HG02884 (cell line): ENCODE results near the gene CD79B.
A peak's percentile ranks its signal among the peaks of the same experiment; 100 is the strongest.

Experiments used
- ATAC-seq: cut with Tn5 transposase; IDR thresholded peaks from one replicate; pipeline ENCODE4 v1.9.1; 2021; ENCODE audit warnings: mild to moderate bottlenecking, moderate library complexity; ENCODE audit not compliant: unreplicated experiment

CD79B gene

DNA sequence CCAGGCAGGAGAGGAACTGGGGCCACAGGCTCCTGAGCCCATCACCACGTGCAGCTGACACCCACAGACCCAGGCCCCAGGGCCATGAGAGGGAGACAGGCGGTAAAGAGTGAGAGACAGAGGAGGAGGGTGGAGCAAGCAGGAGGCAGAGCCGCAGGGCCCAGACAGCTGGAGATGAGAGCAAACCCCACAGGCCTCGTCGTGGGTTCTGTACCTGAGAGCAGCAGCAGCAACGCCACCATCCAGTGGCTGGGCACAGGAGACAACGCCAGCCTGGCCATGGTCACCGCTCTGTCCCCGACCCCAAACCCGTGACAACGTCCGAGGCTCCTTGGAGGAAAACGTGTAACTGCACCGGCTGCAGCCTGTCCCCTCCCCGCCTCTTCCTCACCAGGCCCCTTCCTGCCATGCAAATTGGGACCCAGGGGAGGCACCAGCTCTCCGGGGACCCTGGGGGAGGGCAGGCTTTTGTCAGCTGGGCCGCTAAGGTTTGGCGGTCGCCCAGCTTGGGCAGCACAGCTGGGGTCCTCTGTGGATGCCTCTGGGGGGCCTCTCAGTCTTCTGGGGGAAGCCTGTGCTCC lies at the start of gene CD79B:
TSS of gene CD79B (minus strand) at position 351 of the 581 bp plus-strand sequence. CDS start at position 281, 70 bp downstream.
- ATAC-seq: peak; percentile 78

DNA sequence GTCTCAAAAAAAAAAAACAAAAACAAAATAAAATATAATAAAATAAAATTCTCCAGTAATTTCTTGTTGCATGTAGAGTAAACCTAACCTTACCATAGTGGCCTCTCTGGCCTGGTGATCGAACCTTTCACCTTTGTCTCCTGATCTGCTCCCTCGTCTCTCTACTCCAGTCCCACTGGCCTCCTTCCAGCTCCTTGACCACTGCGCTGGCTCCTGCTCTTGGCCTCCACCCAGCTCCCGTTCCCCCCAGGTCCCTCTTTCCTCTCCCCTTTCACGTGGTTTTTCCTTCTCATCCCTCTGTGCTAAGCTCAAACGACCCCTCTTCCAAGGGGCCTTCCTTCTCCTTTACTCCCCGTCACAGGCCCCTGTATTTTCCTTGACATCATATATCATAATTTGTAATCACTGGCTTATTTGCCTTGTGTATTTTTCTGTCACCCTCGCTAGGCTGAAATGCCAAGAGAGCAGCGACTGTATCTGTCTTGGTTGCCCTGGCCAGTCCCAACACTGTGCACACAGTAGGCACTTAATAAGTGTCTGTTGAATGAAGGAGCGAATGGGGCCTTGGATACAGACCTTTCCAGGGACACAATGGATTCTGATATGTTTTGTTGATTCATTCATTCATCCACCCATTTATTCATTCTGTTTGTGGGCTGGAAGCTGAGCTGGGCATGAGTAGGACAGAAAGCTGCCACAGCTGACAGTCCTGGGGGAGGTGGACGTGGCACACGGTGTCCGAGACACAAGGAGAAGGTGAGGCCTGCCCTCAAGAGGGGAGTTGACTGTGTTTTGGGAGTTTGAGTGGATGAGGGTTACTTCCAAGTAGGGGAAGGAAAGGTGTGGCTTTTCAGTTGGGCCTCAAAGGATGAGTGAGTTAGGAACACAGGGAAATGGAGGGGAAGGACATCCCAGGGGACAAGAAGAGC lies 46.4 kb upstream of the CD79B start:
- ATAC-seq: no peak

GRCh38 chr17:63976702-63977101 lies 44.6 kb upstream of the CD79B start:
- ATAC-seq: no peak

DNA sequence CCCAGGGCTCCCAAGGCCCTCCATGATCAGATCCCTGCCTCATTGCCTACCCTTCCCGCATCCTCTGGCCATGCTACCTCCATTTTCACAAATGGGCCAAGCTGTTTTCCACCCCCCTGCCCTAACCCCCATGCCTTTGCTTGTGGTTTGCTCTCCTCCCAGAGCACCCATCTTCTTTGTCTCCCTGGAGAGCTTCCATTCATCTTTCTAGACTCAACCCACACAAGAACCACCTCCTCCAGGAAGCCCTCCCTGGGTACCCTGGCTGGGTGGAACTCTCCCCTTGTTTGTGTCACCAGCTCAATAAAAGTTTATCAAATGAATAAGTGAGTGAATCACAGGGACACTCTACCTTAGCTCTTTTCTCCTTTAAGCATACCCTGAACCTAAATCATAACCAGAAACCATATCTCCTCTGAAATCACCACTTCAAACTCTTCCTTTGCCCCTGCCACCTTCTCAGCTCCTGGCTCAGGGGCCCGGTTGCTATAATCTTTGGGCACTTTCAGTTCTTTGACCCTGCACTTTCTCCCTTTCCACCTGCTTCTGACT lies 43.5 kb upstream of the CD79B start:
- no peak for ATAC-seq

DNA sequence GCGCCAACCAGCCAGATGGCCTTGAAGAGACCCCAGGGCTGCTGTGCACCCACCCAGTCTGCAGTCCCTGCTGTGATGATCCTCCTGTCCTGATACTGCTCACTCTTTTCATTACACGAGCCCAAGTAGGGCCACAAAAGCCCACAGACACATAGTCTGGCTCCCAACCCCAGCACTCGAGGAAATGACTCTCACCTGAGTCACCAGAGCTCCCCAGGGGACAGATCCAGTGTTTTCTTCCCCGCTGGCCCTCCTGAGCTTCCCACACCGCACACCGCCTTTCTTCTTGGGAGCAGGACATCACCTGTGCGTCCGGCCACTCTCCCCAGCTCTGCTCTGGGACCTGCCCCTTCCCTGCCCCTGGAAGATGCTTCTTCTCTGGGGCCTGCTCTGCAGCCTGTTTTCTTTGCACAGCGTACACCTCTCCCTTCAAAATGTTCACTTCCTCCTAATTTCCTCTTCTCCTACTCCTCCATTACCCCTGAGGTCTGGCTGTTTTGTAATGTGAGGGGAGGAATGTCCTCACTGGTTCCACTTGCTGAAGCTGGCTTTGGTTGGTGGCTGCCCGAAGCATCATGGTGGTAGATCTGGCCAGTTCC lies 42.6 kb upstream of the CD79B start:
- ATAC-seq: no peak

DNA sequence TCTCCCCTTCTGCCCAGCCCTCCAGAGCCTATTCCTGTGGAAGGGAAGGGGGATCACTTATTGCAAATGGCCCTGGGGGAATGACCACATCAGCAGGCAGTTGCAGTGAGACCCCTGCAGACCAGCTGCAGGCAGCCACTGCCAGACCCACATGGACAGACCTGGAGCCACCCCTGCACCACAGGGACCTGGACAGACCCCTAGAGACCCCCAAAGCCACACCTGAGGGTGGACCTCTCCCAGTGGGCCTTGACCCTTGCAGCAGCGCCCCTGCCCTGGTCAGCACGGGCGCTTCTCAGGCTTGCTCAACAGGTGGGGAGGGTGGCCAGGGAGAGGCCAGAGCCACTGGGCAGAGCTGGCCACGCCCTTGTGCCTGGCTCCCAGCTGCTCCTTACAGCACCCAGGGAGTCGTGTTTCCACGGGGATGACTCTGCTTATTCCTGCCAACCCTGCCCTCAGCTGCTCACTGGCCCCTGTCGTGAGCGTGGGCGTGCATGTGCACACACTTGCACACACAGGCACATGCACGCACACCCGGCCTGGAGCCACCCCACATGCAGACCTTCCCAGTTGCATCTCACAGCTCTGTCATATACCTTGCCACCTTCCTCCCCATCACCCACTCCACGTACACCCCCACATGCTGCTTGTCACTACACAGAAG lies 41.9 kb upstream of the CD79B start:
- no peak for ATAC-seq

DNA sequence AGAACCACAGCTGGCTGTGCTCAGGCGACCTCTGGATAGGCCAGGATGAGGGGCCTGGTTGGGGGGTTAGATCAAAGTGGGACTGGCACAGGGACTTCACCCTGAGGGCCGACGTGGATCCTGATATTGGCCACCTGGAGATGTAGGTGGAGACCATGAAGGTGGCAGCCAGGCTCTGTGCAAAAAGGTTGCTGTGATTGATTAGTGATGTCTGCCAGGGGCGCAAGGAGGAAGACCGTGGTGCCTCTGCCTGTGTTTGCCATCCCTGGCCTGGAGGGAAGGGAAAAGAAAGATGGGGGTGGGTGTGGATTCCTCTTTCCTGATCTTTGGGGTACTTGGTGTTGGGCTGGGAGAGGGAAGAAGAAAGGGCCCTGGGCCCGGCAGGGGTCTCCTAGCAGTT lies 41.1 kb upstream of the CD79B start:
- no peak for ATAC-seq

DNA sequence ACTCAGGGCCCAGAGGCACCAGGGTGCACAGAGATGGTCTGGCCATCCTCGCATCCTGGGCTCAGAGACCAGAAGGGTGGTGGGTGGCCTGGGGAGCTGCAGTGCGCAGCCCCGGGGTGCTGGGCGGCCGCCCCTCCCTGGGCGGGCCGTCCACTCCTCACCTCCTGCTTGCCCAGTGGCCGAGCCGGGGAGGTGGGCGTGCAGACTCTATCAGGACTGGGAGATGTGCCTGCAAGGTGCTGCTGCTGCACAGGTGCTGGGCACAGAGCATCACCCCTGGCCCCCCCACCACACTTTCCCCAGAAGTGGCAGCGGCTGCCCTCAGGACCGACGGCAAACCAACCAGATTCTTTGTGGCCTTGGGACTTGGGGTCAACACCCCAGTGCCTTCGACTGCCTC lies 40.7 kb upstream of the CD79B start, which contains the start of gene SCN4A:
TSS of gene SCN4A (minus strand) at position 123 of the 400 bp plus-strand sequence. CDS start at position 46, 77 bp downstream.
- no peak for ATAC-seq

DNA sequence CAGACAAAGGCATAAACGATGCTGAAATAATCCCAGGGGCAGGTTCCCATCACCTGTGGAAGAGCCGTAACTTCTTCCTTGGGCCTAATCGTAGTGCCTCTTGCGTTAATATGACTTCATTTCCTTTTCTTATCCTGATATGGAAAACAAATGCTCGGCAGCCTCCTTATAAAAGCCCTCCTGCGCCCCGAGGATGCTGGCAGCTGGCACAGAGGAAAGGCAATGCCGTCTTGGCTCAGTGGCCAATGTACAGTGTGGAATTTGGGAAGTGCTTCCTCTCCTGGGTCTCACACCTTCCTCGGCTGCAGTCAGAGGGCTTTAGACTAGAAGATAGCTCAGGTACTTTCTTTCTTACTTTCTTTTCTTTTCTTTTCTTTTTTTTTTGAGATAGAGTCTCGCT lies 37.1 kb upstream of the CD79B start:
- no peak for ATAC-seq

DNA sequence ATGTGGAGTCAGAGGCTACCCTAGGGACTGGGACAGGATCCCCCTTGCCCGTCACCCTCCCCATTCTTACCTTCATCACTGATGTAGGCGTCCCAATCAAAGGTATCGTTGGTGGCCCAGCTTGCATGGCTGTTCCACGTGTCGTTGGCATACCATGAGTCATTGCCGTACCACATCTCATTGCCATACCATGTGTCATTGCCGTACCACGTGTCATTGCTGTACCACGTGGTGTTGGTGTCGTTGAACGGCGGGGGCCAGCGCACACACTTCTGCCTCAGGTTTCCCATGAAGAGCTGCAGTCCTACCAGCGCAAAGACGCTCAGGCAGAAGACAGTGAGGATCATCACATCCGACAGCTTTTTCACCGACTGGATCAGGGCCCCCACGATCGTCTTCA lies 35.8 kb upstream of the CD79B start:
- no peak for ATAC-seq

DNA sequence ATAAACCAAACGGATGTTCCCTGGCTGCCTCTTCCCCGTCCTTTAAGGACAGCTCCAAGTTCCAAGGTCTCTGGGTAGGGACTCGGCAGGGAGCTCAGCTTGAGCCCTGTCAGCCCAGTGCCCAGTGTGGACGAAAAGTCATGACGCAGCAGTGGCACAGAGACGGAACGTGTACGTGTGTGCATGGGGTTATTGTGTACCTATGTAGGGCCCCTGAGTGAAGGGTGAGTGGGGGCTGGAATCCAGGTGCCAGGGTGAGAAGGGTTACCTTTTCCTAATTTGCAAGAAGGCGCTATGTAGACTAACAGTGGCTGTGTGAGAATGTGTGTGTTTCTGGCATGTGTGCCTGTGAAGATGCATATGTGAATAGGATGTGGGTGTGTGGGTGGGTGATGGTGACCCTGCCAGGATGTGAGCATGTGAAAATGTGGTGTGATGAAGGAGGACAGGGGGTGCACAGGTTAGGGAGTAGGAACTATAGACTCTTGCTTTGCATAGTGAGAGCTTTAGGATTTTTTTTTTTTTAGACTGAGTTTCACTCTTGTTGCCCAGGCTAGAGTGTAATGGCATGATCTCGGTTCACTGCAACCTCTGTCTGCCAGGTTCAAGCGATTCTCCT lies 34.6 kb upstream of the CD79B start:
- ATAC-seq: peak; percentile 47

DNA sequence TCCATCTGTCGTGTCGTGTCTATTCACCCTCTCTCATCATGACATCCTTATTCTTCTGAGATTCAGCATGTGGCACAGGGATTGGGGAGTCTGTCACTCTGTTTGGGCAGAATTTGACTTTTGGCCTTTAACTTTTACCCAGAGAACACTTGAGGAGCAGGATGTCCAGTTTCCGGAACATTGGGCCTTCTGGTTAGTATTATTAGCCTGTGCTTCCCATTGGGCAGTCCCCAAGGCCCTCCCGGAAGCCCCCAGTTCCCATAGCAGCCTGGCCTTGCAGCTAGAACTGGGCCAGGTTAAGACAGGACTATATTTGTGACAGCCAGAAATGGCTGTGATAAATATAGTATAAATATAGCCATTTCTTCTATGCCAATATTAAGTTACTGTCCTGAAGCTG lies 31.0 kb upstream of the CD79B start:
- no peak for ATAC-seq

DNA sequence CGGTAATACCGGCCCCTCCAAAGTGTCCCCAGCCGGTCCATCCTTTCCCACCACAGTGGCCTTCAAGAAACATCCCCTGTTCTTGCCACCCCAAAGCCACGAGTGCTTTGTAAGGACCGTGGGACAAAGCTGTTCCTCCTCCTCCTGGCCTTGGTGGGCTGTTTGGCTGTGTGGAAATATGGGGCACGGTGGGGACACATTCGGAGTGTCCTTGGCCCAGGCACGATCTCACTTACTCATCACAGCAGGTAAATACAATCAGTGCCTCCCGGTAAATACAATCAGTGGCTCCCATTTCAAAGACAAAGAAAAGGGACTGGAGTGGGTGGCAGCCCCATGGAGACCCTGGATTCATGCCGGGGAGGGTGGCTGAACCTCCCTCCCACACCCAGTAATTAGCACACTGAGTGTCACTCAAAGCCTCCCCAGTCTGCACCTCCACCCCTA lies 30.2 kb upstream of the CD79B start:
- ATAC-seq: no peak

DNA sequence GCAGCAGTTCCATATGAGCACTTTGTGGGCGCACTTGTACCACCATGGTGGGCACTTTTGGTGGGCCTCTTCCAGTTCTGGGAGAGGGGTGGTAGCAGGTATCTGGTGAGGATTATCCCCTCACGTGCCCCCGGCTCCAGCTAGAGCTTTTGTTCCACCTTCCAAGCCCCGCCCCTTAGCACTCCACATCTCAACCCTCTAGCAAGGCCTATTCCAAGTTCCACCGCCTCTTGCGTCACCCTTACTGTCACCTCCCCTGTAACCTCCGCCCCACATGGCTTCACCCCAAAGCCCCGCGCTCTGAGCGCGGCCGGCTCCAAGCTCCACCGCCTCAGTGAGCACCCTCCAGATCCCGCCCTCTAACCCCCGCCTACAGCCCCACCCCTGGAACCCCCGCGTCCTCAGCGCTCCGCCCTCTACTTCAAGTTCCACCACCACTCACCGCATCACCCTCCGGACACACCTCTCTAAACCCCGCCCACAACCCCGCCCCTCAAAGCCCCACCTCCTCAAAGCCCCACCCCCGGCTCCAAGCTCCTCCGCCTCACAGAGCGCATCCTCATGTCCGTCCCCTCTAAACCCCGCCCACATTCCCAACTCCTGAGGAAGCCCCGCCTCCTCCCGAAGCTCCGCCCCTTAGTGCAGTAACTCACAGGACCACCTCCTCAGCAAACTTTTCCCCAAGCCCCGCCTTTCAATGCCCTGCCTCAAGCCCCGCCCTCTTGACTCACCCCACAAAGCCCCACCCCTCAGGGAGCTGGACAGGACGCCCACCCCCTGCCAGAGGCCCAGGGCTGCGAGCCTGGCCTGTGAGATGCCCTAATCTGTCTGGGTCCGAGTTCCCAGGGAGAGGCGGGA lies 29.5 kb upstream of the CD79B start:
- no peak for ATAC-seq

GRCh38 chr17:63960430-63960829 lies 28.3 kb upstream of the CD79B start:
- ATAC-seq: no peak

DNA sequence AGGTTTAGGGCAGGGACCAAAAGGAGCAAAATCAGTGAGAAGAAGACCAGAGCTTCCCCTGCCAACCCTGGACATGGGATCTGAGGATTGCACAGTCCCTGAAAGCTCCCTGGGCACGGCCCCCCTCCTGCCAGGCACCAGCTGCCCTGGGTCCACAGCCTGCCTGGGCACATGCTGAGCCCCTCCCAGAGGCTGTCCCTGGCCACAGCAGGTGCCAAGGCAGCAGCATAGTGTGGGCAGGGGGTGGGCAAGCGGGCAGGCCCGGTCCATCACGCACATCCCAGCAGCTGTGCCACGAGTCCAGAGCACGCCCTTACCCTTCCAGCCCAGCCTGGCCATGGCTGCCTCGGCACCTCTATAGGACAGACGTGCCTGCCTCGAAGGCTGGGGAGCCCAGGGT lies 27.9 kb upstream of the CD79B start:
- no peak for ATAC-seq

GRCh38 chr17:63956296-63956920 lies 24.3 kb upstream of the CD79B start:
- ATAC-seq: no peak

DNA sequence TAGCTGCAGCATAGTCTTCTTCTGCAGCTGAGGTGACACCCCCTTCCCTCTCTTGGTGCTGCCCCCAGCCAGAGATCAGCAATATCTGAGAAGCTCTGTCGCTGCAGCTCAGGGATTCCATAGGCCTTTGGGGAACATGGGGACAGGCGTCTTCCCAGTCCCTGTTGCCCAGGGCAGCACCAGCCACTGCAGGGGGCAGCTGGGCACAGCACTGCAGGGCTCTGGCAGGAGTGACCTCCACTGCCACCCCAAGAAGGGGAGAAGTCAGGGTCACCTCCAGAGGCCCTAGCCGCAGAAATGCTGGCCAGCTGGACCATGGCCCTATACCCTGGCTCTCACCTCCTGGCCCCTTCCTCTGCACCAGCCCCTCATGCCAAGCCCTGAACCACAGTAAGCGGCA lies 23.7 kb upstream of the CD79B start:
- ATAC-seq: no peak

DNA sequence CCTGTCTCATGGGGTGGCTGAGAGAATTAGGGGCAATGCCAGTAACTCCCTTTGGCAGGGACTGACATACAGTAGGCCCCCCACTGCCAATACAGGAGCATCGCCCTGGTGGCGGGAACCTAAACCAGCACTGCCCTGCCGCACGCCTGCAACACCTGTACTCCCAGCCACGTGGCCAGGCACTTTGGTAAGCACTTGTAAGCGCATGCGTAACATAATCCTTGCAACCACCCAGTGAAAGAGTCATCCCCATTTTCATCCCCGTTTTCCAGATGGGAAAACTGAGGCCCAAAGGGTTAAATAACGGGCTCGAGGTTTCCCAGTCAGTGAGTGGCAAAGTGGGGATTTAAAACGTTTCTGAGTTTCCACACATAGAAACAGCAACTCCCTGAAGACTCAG lies 23.1 kb upstream of the CD79B start:
- ATAC-seq: no peak
